CD4-positive, alpha-beta T cell treated with Interleukin-4 for 4 hours (primary cell): ENCODE results near the gene LHX2.

Experiments used
- DNase-seq: peaks from one replicate; pipeline ENCODE4 v3.0.0-alpha.2; 2020

LHX2 gene

DNA sequence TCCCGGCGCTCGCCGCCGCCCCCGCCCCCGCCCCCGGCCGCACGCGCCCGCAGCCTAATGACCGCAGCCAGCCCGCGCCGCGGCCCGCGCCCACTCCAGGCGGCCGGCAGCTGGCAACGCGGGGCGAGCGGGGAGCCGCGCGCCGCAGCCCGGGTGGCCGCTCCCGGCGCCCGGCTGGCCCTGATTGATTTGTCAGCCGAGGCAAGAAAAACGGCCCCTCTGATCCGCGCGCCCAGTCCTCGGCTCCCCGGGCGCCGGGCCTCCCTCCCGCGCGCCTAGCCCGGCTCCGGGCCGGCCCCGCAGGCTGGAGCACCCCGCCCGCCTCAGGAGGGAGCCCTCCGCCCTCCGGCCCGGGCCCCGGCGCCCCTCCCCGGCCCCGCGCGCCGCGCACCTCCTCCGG, 11.9 kb upstream of the LHX2 start:
- no peak for DNase-seq

DNA sequence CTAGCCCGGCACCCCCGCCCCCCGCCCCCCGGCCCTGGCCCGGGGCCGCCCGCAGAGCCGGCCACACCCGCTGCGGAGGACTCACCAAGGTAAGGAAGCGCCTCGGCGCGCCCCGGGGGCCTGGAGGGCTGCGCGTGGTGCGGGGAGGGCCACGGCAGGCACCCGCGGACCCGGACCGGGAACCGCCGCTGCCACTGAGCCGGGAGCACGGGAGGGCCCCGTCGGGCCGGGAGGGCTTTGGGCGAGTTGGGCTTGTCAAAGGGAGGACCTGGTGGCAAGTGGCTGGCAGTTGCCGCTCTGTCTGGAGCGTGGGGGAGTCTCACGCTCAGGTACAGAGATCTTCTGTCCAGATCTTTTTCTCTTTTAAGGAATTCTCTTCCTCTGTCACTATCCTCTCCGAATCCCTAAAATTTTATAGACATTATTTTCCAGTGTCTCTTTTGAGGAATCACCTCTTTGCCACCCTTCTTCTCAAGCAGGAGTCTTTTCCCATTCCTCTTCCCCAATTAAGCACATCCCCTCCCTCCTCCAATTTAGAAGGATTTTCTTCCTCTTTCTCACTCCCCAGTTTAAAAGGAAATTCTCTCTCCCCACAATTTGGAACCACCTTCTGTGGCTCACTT, 11.3 kb upstream of the LHX2 start:
- no peak for DNase-seq

DNA sequence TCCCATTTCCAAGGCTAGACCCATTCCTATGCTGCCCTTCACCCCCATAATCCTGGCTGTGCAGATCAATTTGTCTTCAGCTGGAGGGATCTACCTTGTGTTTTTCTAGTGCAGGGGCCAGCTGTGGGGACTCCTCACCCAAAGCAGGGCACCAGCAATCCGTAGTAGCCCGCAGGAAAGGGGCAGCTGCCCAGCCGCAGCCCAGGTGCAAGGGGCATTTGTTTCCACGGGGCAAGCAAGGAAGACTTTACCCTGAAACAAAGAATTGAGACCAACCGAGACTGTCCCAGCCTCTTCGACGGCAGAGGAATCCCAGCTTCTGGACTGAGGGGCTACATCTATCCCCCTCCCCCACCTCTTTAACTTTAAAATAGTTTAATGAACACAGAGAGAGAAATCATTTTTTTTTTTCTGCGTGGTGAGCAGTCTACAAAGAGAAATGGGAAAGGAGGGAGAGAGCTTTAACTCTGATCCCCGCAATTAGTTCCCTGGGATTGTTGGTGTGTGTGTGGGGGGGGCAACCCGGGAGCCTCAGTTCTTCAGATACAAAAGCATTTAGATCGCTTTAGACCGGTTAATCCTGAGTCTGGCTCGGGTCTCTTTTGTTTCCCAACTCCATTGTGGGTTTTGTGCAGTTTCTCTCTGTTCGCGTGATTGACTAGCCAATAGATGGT, 10.6 kb upstream of the LHX2 start:
- no peak for DNase-seq

DNA sequence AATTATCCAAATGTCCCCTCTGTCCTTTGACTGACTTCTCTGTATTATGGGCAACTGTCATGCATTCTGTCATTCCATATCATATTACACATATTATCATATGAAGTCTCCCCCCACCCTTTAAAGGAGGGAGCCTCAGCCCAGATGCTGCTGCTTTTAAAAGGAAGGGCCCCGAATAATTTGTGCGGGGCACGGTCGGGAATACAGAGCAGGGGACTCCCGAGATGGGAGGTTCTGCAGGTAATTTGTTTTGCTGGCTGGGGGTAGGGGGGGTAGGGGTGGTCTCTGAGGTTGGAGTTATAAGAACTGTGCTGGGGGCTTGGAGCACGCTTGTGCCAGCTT, 10.1 kb upstream of the LHX2 start:
- DNase-seq = no peak

DNA sequence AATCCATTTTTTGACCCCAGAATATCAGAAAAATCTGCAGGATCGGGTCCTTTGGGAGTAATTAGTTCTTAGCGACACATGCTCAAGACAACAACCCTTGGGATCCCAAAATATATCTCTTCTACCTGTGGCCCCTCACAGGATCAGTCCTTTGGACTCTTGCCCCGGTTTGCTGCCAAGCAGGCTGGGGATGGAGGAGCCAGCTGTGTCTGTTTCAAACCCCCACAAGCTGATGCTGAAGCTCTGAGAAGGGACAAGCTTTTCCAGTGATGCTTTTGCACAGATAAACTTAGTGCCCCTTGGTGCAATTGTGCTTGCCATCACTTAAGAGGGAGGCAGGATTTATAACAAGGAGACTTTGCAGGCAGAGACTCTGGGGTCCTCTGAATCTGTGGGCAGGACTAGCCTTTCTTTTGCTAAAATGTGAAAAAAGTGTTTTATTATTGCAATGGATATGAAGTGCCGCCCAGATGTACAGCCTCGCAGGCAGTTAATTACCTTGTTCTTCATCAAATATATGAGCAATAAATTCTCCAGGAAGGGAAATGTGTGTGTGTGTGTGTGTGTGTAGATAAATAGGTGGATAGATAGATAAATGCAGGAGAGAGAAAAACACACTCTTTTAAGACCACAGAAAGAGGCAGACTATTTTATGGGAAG, 9.6 kb upstream of the LHX2 start:
- no peak for DNase-seq

DNA sequence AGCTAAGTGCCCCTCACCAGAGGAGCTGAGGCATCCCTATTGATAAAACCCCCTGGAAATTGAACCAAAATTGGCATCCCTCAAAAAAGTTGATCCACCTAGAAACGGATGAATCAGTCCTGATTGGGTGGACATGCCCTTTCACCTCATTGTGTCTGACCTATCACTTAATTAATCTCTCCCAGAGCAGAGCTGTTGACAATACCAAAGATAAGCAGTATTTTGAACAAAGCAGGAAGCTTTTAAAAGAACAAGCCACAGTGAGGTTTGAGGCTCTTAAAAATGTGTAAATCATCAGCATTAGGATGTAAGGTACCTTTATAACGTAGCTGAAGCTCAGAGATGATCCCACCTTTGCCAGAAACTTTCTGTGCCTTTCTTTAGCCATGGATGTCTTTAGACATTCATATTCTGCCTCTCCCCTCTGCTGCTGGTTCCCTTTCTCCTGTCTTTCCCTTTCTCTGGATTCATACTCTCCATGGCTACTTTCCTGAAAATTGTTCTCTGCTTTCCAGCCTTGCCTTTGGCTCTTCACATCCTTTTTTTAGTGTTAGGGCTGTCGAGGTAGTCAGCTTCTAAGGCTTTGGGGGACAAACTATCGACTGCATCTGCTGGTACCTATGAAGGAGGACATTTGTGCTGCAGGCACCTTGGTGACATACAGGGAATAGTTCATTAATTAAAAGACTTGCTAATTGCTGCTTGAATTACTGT, 7.8 kb upstream of the LHX2 start:
- DNase-seq = no peak

DNA sequence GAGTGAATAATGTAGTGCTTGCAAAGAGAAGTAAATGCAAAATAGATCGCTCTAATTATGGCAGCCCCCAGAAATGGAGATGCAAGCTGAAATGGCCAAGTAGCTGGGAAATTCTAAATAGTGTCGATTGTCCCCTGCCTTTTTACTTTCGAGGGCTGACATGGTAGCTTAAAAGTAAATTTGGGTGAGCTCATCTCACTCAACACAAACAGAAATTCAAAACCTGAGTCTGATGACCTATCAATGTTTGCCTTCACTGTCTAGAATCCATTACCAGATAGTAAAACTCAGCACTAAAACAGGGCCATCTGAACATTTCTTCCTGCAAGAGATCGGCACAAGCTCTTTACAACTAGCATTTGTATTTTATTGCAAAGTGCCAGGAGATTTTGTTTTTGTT, 7.0 kb upstream of the LHX2 start:
- DNase-seq = no peak

DNA sequence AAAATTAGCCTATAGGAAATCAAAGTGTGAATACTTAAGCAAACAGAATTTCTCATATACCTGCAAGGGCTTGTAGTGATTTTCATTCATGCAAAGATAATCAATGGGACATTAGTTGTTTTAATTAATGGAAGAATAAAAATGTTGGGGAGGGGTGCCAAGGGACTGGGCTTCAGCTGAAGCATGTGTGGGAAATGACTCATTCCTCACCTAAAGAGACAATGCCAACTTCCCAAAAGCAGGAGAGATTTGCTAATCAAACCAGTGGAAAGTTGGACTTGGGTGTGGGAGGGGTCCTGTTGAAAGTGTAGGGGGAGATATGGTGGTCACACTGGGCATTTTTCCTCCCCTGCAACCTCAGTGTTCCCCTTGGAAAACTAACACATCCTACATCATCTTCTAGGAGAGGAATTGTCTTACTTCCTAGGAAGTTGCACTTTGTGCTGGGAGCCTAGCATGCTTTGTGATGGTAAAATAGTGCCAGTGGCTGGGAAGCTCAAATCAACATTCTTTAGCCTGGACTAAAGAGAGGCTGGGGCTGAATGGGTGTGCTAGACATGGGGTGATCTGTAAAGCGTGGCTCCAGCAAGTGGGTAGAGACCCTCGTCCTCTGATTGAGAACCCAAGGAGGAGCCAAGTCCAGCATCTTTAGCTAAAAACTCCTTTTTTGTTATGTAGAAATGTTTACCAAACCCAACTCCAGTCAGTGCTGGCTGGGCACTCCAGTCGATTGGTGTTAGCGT, 6.4 kb upstream of the LHX2 start:
- no peak for DNase-seq

DNA sequence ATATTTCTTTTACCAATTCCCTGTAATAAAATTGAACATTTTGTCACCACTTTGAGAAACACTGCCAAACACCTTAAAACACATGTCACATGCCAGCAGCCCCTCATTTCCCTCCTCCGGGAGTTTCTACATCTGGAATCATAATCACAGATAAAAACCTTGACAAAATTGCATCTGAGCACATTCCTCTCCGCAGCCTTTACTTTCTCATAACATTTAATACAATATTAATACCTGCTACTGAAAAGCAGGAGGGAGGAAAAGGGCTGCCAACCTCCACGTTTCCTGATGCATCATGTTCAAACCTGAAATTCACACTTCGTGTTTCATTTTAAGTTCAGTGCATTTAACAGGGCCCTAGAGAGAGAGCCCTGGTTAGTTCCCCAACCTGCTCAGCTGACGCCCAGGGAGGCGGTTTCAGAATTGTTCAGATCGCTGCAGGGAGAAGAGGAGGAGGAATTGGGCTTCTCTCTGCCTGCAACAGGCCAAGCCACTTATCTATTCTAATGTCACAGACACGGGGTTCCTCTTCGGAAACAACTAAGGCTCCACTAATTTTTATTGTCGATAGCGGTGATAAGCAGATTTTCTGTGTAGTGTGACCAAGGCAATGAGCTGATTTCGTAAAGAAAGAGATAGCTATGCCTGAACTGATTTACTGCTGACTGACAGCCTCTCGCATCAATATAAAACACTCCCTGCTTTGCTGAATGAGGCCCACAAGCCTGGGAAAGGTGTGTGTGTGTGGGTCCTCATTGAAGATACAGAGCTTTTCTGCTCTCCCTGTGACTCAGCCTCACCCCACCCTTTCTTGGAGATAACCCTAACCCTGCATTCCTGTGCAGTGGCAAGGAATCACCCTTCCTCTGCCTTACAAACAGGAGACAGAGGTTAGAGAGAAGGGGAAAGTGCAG, 4.9 kb upstream of the LHX2 start:
- DNase-seq = no peak

DNA sequence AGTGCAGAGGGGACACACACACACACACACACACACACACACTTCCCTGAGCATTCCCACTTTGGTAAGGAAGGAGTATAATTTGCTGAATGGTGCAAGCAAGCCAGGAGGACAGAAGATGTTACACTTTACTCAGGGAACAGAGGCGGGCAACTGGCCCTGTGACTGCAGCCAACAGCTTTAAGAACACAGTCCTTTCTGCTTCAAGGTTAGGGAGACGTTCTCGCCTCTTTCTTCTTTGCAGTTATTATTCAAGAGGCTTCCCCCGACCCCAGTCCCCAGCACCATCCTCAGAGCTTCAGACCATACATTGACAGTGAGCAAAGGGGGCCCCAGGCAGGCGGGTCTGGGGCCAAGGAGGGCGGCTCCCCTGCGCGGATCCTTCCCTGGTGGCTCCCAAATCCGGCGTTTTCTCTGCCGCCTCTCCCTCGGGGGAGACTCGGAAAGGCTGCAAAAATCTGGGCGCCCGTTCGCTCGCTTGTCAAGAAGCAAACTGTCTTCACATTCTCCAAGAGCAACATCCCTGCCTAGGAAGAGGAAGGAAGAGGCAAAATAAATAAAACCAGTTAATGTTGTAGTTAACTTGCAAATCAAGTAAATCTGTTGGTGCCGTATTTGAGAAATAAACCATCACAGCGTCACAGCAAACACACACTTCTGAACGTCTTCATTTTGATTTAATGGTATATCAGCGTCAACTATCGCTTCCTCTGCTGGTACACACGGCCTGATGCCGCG, 3.8 kb upstream of the LHX2 start:
- DNase-seq = no peak

DNA sequence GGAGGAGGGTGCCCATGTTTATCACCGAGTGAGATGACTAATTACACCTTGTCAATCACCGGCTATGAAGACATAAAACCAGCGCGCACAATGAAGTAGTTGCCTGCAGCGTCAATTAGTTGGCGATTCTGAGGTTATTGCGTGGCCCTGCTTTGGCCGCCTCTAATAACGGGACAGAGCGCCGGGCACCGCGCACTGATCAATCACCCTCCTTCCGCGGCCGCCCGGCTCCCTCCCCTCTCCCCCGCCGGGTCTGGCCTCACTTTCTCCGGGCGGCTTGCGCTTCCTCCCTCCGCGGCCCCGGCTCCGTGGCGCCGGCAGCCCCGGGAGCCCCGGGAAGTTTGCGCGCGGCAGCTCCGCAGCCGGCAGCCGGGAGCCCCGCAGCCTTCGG, 3.3 kb upstream of the LHX2 start:
- no peak for DNase-seq

DNA sequence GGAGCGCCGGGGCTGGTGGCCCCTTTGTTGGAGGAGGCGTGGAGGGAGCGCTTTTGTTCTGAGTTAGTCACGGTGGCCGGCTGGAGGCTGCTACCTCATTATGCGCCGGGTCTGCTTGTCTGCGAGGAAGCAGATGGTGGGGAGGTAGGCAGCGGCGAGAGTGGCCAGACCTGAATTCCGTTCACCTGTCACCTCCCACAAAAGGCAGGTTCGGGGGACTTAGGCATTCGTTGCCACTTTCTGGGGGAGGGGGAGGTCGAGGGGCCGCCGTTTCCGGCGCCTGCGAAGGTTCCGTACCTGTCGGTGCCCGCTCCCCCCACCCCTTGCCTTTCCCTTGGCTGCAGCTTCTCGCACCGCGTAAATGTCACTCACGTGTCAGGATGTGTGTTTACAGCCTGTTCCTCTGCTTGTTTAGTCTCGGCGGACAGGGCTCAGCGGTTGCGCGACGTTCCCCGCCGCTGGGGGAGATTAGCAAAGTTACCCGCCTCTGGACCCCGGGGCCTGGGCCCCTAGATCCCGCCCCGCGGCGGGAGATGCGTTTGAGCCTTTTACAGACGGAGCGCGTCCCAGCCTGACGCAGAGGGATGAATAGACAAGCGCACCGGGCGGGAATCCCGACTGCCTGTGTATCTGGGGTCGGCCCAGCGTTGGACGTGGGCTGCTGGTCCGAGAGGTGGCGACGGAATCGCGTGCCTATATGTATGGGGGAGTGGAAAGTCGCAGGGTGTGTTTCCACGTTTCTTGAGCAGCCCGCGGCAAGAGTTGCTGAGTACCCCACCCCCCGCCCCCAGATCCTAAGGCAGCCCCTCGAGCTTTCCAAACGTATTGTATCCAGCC, 2.7 kb upstream of the LHX2 start:
- DNase-seq = no peak

DNA sequence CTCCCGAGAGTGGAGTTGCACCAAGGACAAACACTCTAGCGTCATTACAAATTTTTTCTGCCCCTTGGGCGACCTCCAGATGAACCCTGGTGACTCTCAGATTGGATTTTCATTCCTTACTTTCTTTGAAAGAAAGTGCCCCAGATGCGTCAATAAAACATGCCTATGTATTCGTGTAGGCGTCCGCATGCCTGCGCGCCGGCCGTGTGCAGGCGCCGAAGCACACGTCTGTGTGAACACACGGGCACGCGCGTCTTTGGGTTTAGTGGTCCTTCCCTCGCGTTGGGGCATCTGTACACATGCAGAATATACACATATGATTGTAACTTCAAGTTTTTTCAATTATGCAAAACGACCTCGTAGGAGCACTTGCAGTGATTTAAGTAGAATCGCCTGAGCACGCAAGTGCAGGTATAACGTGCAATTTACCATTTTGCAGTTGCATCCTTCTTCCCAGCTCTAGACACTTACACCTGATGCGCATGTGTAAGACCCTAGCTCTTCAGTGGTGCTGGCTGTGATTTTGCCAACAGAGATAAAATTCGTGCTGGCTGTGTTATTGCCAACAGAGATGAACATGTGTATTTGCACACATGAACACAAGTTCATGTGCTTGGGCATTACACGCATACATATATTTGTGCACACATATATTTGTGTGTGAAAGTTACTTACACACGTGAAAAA, 1.9 kb upstream of the LHX2 start:
- DNase-seq = no peak

DNA sequence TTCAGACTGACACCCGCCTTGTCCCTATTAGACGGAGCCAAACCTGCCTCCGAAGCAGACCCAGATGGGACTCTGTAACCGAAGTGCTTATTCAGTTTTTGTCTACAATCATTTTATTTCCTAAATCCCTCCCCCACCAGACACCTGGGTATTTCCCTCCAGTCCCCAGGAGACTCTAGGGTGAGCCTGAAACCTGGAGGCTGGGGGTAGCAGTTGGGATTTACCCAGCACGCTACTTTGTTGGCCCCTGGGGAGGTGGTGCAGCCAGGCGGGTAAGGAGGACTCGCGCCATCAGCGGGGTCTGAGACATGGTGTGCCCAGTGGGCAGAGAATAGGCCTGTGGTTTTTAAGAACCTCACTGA, 1.3 kb upstream of the LHX2 start:
- DNase-seq = no peak

DNA sequence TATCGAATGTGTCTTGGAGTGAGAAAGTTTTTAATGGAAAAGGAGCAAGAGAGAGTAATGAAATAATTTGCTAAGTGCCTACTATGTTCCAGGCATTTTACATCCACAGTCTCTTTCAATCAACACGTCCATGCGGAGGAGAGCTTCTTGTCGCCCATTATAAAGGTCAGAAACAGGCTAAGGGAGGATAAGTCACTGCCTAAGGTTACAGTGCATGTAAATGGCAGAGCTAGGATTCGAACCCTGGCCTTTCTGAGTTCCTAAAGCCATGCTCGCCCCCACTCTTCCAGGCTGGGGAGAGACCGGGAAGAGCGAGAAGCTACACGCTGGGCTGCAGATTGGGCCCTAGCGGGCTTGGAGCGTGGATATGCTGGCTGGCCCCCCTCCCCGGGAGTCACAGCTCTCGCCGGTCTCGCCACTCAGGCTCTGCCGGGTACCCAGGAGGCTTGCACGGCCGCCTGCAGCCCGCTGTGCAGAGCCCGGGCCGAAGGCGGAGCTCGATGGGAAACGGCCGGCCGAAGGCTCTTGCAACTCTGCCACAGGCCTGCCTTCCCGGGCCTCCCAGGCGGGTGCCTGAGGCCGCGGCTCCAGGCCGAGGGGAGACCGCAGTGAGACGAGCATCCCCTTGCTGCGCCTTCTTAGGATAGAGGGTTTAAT, 775 bp upstream of the LHX2 start:
- DNase-seq = no peak

DNA sequence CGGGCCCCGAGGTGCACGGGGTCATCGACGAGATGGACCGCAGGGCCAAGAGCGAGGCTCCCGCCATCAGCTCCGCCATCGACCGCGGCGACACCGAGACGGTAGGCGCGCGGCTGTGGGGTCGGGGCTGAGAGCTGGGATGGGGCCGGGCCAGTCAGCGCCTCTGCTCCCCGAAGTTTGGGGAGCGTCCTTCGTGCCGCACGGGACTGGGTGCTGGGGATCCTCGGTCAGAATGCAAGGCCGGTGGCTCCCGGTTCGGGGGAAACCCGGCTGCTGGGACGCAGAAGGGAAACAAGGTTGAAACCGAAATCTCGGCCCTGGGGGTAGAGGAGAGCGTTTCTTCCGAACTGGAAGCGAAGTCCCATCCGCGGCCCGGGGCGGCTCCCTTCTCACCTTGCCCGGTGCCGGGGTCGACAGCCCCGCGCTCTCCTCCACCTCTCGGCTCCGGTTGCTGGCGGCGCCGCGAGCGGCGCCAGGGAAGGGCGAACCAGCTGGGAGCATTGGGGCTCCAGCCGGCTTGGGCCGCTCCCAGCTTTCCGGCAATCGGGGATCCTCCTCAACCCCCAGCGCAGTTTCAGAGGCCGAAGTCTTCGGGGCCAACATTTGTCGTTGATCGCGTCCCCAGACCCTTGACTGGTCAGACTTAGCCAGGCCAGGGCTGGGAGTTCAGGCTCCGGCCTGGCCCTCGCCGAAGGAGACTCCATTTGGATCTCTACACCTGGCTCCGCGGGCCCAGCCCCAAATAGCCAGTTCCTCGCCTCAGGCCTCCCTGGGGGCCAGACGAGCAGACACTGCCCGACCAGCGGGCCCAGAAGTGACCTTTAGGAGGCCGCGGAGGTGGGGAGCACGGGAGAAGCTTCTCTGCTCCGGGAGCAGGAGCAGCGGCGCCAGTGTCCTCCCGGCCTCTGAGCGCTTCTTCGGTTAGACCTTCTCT, 1.1 kb downstream of the LHX2 start:
- DNase-seq = no peak

DNA sequence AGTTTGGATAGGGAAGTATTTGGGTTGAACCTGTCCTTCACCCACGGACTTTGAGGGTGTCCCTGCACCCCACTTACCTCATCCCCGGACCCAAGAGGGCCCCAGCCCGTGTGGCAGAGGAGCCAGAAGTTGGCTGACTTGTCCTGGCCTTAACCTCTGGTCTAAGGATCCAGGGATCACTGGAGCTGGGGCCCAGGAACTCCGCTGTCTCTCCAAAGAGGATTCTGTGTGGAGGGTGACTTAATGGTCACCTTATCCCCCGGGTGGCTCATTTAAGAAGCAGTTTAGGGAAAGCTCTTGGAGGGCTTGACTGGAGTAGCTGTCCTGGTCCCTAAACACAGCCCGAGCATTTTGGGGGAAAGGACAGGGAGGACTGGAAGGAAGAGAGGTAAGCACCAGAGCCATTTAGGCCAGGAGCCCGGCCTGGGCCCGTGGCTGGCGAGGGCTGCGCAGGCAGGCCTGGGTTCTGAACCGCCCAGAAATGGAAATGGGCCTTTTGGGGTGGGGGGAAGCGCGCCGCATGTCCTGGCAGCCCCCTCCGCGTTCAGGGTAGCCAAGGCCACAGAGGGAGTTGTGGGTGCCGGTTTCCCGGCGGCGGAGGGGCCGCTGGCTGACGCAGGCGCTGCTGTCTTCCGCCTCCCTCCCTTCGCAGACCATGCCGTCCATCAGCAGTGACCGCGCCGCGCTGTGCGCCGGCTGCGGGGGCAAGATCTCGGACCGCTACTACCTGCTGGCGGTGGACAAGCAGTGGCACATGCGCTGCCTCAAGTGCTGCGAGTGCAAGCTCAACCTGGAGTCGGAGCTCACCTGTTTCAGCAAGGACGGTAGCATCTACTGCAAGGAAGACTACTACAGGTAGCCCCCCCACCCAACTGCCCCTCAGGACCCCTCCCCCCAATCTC, 2.0 kb downstream of the LHX2 start:
- no peak for DNase-seq
